ENCODE results near the gene SEPTIN10. TPM values are rescaled to one million over a fixed set of nuclear protein-coding genes. Genes with fewer than 3 reads are reported as not detected.

The SEPTIN10 gene
- 80.9 to 90.9 TPM (median 86.1 TPM) in 3 replicates for total RNA-seq
- long read RNA-seq, transcript SEPT10-203 (10 exons, 2,719 nt) = minor isoform, 6 of 142 reads
- long read RNA-seq, transcript SEPT10-202 (11 exons, 3,071 nt) = major isoform, 103 of 142 reads
- long read RNA-seq, transcript SEPT10-205 (10 exons, 1,605 nt) = minor isoform, 13 of 142 reads
- long read RNA-seq, partial matches to known transcripts = 5 of 142 reads
- long read RNA-seq, other reads (novel, unspliced or antisense) = 15 of 142 reads

GRCh38 chr2:109613922-109614714, at the start of gene SEPTIN10, which contains the start of gene SOWAHC:
SEPTIN10 (minus strand) TSS chr2:109613966; CDS start chr2:109613827, 139 bp downstream.
SOWAHC (plus strand) TSS chr2:109614364; CDS start chr2:109614490, 126 bp downstream.
- peak within 1 kb of the TSS; percentile 90 for H3K4me3 Mint-ChIP-seq (ENCODE audit: unreplicated experiment)
- TF ChIP-seq CTCF (IDR thresholded peaks at IDR 0.05) = no peak
- no peaks in the 10 kb centered on the region for H3K36me3 Mint-ChIP-seq (ENCODE audit: low read depth)
- DNase-seq (ENCODE audit: low spot score) = peak; percentile 100
- peaks cover 64% of the 10 kb centered on the region for H3K4me1 Mint-ChIP-seq (ENCODE audit: low read depth)
- no peaks in the 10 kb centered on the region for H3K27me3 Mint-ChIP-seq (ENCODE audit: low read depth)
- peak within 1 kb of the TSS; percentile 97 for H3K27ac Mint-ChIP-seq (ENCODE audit: unreplicated experiment)
- no peaks in the 10 kb centered on the region for H3K9me3 Mint-ChIP-seq (ENCODE audit: low read depth)

GRCh38 chr2:109662889-109663288, 49.1 kb upstream of the SEPTIN10 start:
- peak; percentile 30 for TF ChIP-seq CTCF (IDR thresholded peaks at IDR 0.05)
- H3K27me3 Mint-ChIP-seq (ENCODE audit: low read depth) = peaks cover 5% of the 10 kb centered on the region
- H3K27ac Mint-ChIP-seq (ENCODE audit: unreplicated experiment) = no peak overlapping the region
- no peak overlapping the region for H3K4me3 Mint-ChIP-seq (ENCODE audit: unreplicated experiment)
- H3K9me3 Mint-ChIP-seq (ENCODE audit: low read depth) = no peaks in the 10 kb centered on the region
- peaks cover 15% of the 10 kb centered on the region for H3K4me1 Mint-ChIP-seq (ENCODE audit: low read depth)
- DNase-seq (ENCODE audit: low spot score) = no peak
- no peaks in the 10 kb centered on the region for H3K36me3 Mint-ChIP-seq (ENCODE audit: low read depth)

- Mint-ChIP-seq H3K27me3 (ENCODE audit: low read depth) (no peaks in the 10 kb centered on the region), H3K9me3 (ENCODE audit: low read depth) (no peaks in the 10 kb centered on the region), H3K4me1 (ENCODE audit: low read depth) (peaks cover 10% of the 10 kb centered on the region), H3K27ac (ENCODE audit: unreplicated experiment) (no peak overlapping the region), H3K36me3 (ENCODE audit: low read depth) (no peaks in the 10 kb centered on the region), H3K4me3 (ENCODE audit: unreplicated experiment) (no peak overlapping the region)
- TF ChIP-seq CTCF (IDR thresholded peaks at IDR 0.05) = no peak
- no peak for DNase-seq (ENCODE audit: low spot score)
These were observed 46.5 kb upstream of the SEPTIN10 start for GRCh38 chr2:109660046-109660860.

- H3K36me3 Mint-ChIP-seq (ENCODE audit: low read depth) = no peaks in the 10 kb centered on the region
- H3K4me1 Mint-ChIP-seq (ENCODE audit: low read depth) = peaks cover 10% of the 10 kb centered on the region
- H3K27ac Mint-ChIP-seq (ENCODE audit: unreplicated experiment) = no peak overlapping the region
- no peak for DNase-seq (ENCODE audit: low spot score)
- no peak overlapping the region for H3K4me3 Mint-ChIP-seq (ENCODE audit: unreplicated experiment)
- no peaks in the 10 kb centered on the region for H3K27me3 Mint-ChIP-seq (ENCODE audit: low read depth)
- no peak for TF ChIP-seq CTCF (IDR thresholded peaks at IDR 0.05)
- no peaks in the 10 kb centered on the region for H3K9me3 Mint-ChIP-seq (ENCODE audit: low read depth)
These were observed 45.8 kb upstream of the SEPTIN10 start for GRCh38 chr2:109659396-109660045.
